LHCN-M2 (cell line): ENCODE data around the gene ZBTB48. TPM values are rescaled to one million over a fixed set of nuclear protein-coding genes. Genes with fewer than 3 reads are reported as not detected.
A peak's percentile ranks its signal among the peaks of the same experiment; 100 is the strongest.
"Not testable (repeated sequence)": the region's sequence is repeated elsewhere in the genome, so short reads cannot be mapped to it uniquely, and the experiment has no call there.

Experiments
- DNase-seq: peaks from one replicate; pipeline ENCODE4 v3.0.0-alpha.2; 2012; ENCODE audit warnings: low read depth
- total RNA-seq: library from RNA; depleted of rRNA; stranded (reverse); fragments of >200 nt; gene quantifications from 2 replicates; pipeline ENCODE4 v1.2.3, GENCODE V29; 2014

Gene ZBTB48
- total RNA-seq, 1 experiment from 2014 or later: 14.2 TPM

GRCh38 chr1:6591222-6591621 is 11.4 kb downstream of the ZBTB48 start:
- no peak for DNase-seq

DNA sequence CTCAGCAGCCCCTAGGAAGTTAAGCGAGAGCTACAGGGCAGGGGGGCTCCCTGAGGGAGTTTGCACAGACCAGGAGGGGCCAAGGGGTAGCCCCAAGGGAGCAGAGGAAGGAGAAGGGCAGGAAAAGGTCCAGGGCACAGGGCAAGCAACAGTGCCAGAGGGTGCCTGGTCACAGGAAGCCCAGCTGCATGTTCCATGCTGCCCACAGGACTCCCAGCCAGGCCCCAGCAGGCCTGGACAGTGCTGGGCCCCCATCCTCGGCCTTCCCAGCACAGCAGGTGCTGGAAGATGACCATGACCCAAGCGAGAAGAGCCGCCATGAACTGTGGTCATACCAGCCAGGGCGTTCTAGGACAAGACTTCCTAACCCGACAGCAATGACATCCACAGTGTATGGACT is 11.8 kb downstream of the ZBTB48 start:
- no peak for DNase-seq

GRCh38 chr1:6592441-6592840 is 12.6 kb downstream of the ZBTB48 start:
- no peak for DNase-seq

GRCh38 chr1:6592865-6593593 is 13.2 kb downstream of the ZBTB48 start:
- no peak for DNase-seq

DNA sequence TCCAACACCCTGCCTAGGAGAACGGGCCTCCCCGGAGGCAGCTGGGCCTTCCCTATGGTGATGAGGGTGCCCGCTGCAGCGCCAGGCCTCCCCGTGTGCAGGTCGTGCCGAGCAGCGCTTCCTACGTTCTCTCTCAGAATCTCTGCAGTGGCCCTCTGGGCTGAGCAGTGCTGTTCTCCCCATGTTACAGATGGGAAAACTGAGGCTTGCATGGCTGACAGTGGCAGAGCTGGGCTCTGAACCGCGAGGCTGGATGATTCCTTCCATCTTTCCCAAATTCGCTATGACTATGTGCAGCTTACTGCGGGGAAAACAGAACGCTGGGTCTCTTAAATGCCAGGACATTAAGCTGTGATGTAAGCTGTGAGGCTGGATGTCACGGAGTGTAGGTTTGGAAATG is 14.0 kb downstream of the ZBTB48 start:
- DNase-seq: no peak

GRCh38 chr1:6594977-6595740 is 15.4 kb downstream of the ZBTB48 start:
- DNase-seq: no peak

DNA sequence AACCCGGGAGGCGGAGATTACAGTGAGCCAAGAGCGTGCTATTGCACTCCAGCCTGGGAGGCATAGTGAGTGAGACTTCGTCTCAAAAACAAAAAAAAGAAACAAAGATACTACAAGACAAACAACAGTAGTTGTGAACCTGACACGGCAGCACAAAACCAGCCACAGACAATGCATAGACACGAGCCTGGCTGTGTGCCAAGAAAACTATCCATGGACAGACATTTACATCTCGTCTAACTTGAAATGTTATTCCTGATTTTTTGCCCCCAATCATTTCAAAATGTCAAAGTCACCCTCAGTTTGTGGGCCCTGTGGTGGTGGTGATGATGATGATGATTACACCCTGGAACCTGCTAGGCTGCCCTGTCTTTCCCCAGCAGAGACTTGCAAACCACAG is 16.6 kb downstream of the ZBTB48 start:
- no peak for DNase-seq

- DNase-seq: no peak
These were observed 17.3 kb downstream of the ZBTB48 start for GRCh38 chr1:6596886-6597776.

- DNase-seq: no peak
These were observed 18.0 kb downstream of the ZBTB48 start for GRCh38 chr1:6597777-6598131.

- no peak for DNase-seq
These were observed 19.6 kb downstream of the ZBTB48 start for GRCh38 chr1:6599141-6599975.

DNA sequence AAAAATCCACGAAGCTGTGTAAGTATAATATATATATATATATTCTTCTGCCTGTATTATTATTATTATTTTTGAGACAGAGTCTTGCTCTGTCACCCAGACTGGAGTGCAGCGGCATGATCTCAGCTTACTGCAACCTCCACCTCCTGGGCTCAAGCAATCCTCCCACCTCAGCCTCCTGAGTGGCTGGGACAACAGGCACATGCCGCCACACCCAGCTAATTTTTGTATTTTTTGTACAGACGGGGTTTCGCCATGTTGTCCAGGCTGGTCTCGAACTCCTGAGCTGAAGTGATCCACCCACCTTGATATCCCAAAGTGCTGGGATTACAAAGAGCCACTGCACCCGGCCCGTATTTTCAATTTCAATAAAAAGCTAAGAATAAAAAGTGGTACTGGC is 20.2 kb downstream of the ZBTB48 start:
- not testable (repeated sequence) for DNase-seq

DNA sequence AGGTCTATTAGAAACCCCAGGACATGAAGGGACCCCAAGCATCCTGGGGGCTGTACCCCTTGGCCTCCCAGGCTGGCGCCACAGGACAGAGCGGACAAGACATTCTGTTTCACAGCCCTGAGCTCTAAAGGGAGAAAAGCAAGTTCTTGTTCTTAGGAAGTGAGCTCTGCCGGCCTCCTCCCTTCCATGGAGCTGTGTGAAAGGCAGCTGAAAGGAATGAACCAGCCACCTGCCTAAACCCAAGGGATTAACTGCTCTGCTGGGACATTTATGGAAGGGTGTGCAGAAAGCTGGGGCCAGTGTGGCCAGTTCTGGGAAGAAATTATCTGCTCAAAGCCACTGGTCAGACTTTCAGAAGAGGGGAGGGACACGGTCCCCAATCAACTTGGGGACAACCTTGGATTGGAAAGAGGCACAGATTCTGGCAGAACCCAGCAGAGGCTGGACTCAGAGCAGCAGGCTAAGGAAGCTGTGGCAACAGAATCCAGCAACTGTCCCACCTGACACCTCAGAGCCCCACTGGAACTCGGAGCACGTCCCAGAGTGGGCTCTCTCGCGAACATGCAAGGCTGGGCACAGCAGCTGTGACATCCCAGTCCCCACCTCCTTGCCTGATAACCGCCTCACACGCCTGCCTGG is 20.7 kb downstream of the ZBTB48 start:
- DNase-seq: peak; percentile 58

DNA sequence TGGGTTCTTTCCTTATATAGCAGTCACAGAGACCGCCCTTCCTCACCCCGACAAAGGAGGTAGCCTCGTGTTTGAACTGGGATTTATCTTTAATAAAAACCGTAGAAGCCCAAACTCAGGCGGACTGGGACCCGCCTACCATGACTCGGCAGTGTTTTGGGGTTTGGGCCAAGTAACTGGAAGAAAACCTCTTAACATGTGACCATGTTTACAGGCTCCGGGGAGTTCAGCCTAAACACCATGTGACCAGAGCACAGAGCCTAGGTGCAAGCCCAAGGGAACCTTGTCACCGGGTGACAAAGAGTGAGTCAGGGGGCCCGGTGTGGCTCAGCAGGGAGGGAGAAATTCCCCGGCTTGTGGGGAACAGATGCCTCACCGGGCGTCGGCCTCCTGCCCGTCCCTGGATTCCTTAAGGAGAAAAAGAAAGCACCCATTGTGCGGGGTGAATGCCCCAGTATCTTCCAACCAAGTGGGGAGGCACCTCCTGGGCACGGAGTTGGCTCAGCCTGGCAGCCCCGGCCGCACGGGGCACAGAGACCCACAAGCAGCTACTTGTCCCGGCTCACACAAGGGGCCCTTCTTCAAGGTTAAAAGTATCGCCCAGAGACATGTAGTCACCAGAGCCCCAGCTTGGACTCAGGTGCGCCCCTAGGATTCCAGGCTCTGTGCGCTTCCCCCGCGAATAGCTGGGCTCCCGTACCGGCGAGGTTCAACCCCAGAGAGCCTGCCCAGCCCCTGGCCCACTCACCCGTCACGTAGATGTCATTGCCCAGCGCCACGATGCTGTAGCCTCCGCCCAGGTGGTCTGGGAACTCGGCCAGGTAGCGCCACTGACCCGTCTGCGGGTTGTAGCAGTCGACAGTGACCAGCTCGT is 21.5 kb downstream of the ZBTB48 start:
- peak; percentile 97 for DNase-seq

DNA sequence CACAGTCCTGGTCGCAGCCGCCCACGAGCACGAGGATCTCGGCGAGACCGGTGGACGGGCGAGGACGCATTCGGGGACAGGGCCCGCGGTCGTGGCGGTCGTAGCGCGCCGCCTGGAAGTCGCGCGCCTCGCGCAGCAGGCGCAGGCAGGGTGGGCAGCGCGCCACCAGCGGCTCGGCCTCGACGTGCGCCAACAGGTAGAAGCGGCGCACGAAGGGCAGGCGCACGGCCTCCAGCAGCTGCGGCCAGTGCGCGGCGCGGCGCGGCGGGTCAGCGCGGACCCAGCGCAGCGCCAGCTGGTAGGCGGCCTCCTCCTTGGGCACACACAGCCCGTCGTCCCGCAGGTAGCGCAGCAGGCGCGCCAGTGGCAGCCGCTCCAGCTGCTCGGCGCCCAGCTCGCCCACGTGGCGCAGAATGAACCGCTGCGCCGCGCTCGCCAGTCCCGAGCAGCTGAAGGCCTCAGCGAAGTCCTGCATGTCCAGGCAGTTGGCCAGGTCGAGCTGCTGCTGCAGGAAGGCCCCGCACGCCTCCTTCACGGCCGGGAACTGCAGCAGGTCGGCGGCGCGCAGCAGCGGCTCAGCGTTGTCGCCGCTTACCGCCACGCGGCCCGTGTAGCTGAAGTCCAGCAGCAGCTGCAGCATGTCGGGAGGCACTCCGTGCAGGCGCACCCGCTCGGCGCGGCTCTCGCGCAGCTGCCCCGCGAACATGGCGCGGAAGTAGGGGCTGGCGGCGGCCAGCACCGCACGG is 22.3 kb downstream of the ZBTB48 start:
- DNase-seq: no peak

- peak; percentile 86 for DNase-seq
These were observed 23.0 kb downstream of the ZBTB48 start, which contains the start of gene KLHL21 for GRCh38 chr1:6602669-6603237. Gene KLHL21 (minus strand): TSS chr1:6602869. CDS start chr1:6602817, 52 bp downstream.

- peak; percentile 87 for DNase-seq
These were observed 23.6 kb downstream of the ZBTB48 start for GRCh38 chr1:6603238-6603914.

GRCh38 chr1:6603915-6604558 is 24.2 kb downstream of the ZBTB48 start:
- peak; percentile 78 for DNase-seq
